Lower lobe of right lung (tissue), 2 donors: ENCODE measurements around the gene PDC. TPM values are rescaled to one million over a fixed set of nuclear protein-coding genes. Genes with fewer than 3 reads are reported as not detected.

Source experiments
- ATAC-seq, 2 donors: fragments of 200-7000 bp; cut with Tn5 transposase; one replicate each; pipeline ENCODE4 v1.9.1; 2020 to 2022; ENCODE audit warnings: mild to moderate bottlenecking in 2 of 2, moderate library complexity in 2 of 2
- DNase-seq: peaks from one replicate; pipeline ENCODE4 v3.0.0-alpha.2; 2020
- H3K27ac ChIP-seq: fragments of 200-600 bp; one replicate; pipeline ENCODE4 v1.8.0; 2022
- H3K27me3 ChIP-seq: fragments of 200-600 bp; one replicate; pipeline ENCODE4 v1.8.0; 2022; ENCODE audit warnings: low read depth
- H3K36me3 ChIP-seq: fragments of 200-600 bp; one replicate; pipeline ENCODE4 v1.8.0; 2022; ENCODE audit warnings: mild to moderate bottlenecking
- H3K4me1 ChIP-seq: fragments of 200-600 bp; one replicate; pipeline ENCODE4 v1.8.0; 2022
- H3K4me3 ChIP-seq: fragments of 200-600 bp; one replicate; pipeline ENCODE4 v1.8.0; 2022; ENCODE audit warnings: mild to moderate bottlenecking
- H3K9me3 ChIP-seq: fragments of 200-600 bp; one replicate; pipeline ENCODE4 v1.8.0; 2022
- CTCF ChIP-seq: fragments of 200-600 bp; IDR thresholded peaks from one replicate; pipeline ENCODE4 v1.8.0; 2022; ENCODE audit warnings: antibody characterized with exemption, mild to moderate bottlenecking
- intact Hi-C: fragments of 100-400 bp; cut with DNase I; formaldehyde crosslinking; loops from one replicate; pipeline ENCODE4 v1.11.0; 2022
- total RNA-seq: library from RNA; stranded (reverse); fragmentation: NEBNext Ultra II Directional; extraction: Animal tissue kit (Norgen Biotek cat#: 25700); gene quantifications from one replicate; pipeline ENCODE4 v1.2.1, GENCODE V29; 2021
- donor health status: DM: no; HTN: yes; CAD: no; lungs with severe emphysema.

Gene PDC
- total RNA-seq, 1 donor from 2014 or later: not detected

GRCh38 chr1:186438567-186438966 lies 22.3 kb downstream of the PDC start:
- intact Hi-C loops: no loop called here
- H3K9me3 ChIP-seq: no peaks in the 10 kb centered on the region
- no peak for TF ChIP-seq CTCF

GRCh38 chr1:186435336-186435735 lies 25.6 kb downstream of the PDC start:
- intact Hi-C loops: no loop called here
- no peak for ATAC-seq

More at GRCh38 chr1:186438567-186438966, 22.3 kb downstream of the PDC start:
- H3K36me3 ChIP-seq: no peaks in the 10 kb centered on the region
- ATAC-seq (no peak), DNase-seq (no peak)
- H3K27me3 ChIP-seq: no peaks in the 10 kb centered on the region
- no peak overlapping the region for H3K27ac ChIP-seq
- no peak overlapping the region for H3K4me3 ChIP-seq
- no peaks in the 10 kb centered on the region for H3K4me1 ChIP-seq

GRCh38 chr1:186429017-186429416 lies 31.9 kb downstream of the PDC start:
- H3K27me3 ChIP-seq: no peaks in the 10 kb centered on the region
- TF ChIP-seq CTCF: no peak
- no peaks in the 10 kb centered on the region for H3K9me3 ChIP-seq
- no peak overlapping the region for H3K4me3 ChIP-seq
- no peaks in the 10 kb centered on the region for H3K36me3 ChIP-seq
- no peaks in the 10 kb centered on the region for H3K4me1 ChIP-seq
- no peak for ATAC-seq
- DNase-seq: no peak
- H3K27ac ChIP-seq: no peak overlapping the region
- intact Hi-C loops: no loop called here

More at GRCh38 chr1:186435336-186435735, 25.6 kb downstream of the PDC start:
- Histone ChIP-seq H3K27me3 (no peaks in the 10 kb centered on the region), H3K27ac (no peak overlapping the region), H3K9me3 (no peaks in the 10 kb centered on the region), H3K36me3 (no peaks in the 10 kb centered on the region), H3K4me1 (no peaks in the 10 kb centered on the region), H3K4me3 (no peak overlapping the region)
- DNase-seq: no peak
- TF ChIP-seq CTCF: no peak

GRCh38 chr1:186426118-186426517 lies 34.8 kb downstream of the PDC start:
- no peaks in the 10 kb centered on the region for H3K9me3 ChIP-seq
- DNase-seq: no peak
- TF ChIP-seq CTCF: no peak
- no peaks in the 10 kb centered on the region for H3K4me1 ChIP-seq
- ATAC-seq: no peak
- H3K36me3 ChIP-seq: no peaks in the 10 kb centered on the region
- no peak overlapping the region for H3K4me3 ChIP-seq
- H3K27ac ChIP-seq: no peak overlapping the region
- H3K27me3 ChIP-seq: no peaks in the 10 kb centered on the region
- intact Hi-C loops: no loop called here

- DNase-seq (no peak), ATAC-seq (no peak)
- TF ChIP-seq CTCF: no peak
- no peak overlapping the region for H3K27ac ChIP-seq
- intact Hi-C loops: no loop called here
- no peaks in the 10 kb centered on the region for H3K4me1 ChIP-seq
- H3K27me3 ChIP-seq: no peaks in the 10 kb centered on the region
- peaks cover 8% of the 10 kb centered on the region for H3K36me3 ChIP-seq
- H3K9me3 ChIP-seq: no peaks in the 10 kb centered on the region
- no peak overlapping the region for H3K4me3 ChIP-seq
Observed at GRCh38 chr1:186424539-186424938, 36.4 kb downstream of the PDC start.

- DNase-seq: no peak
- Histone ChIP-seq H3K36me3 (peaks cover 16% of the 10 kb centered on the region), H3K4me3 (no peak overlapping the region), H3K27me3 (no peaks in the 10 kb centered on the region), H3K4me1 (no peaks in the 10 kb centered on the region), H3K27ac (no peak overlapping the region), H3K9me3 (no peaks in the 10 kb centered on the region)
- intact Hi-C loops: no loop called here
- no peak for ATAC-seq
- TF ChIP-seq CTCF: no peak
Observed at GRCh38 chr1:186421446-186421845, 39.5 kb downstream of the PDC start.
